Natural killer cell (primary cell): Measurements from ENCODE around the gene R3HDML. TPM values are rescaled to one million over a fixed set of nuclear protein-coding genes. Genes with fewer than 3 reads are reported as not detected.

Experiments
- ATAC-seq, 3 donors: fragments of 150-1000 bp in 2 of 3; fragments of 200-7000 bp in 1 of 3; cut with Tn5 transposase; 1 replicate in 1 of 3; 2 replicates in 2 of 3; pipeline ENCODE4 v1.10.0; 2021; ENCODE audit warnings: mild to moderate bottlenecking in 2 of 3, moderate library complexity in 2 of 3
- DNase-seq, 2 donors: peaks; one replicate each; pipeline versions ENCODE4 v3.0.0 to v3.0.0-alpha.2; 2013 to 2021; ENCODE audit warnings: mixed read lengths in 1 of 2
- H3K27ac ChIP-seq: one replicate; pipeline ENCODE4 v1.5.1; 2013; ENCODE audit warnings: mild to moderate bottlenecking, low read length
- H3K27me3 ChIP-seq: one replicate; pipeline ENCODE4 v1.6.1; 2013; ENCODE audit warnings: low read length; ENCODE audit not compliant: control insufficient read depth, insufficient read depth
- H3K36me3 ChIP-seq: one replicate; pipeline ENCODE4 v1.6.1; 2013; ENCODE audit warnings: low read length; ENCODE audit not compliant: control insufficient read depth, insufficient read depth
- H3K4me1 ChIP-seq: one replicate; pipeline ENCODE4 v1.6.1; 2013; ENCODE audit warnings: low read length; ENCODE audit not compliant: control insufficient read depth, insufficient read depth
- H3K4me3 ChIP-seq: one replicate; pipeline ENCODE4 v1.5.1; 2013; ENCODE audit warnings: low read length
- H3K9me3 ChIP-seq: one replicate; pipeline ENCODE4 v1.6.1; 2013; ENCODE audit warnings: low read length; ENCODE audit not compliant: control insufficient read depth, insufficient read depth
- H3K27ac Mint-ChIP-seq, 2 donors: one replicate each; pipeline ENCODE4 v1.8.0; 2022; ENCODE audit warnings: mild to moderate bottlenecking in 2 of 2, mixed read lengths in 2 of 2, moderate library complexity in 1 of 2
- H3K27me3 Mint-ChIP-seq, 2 donors: one replicate each; pipeline ENCODE4 v1.8.0; 2022; ENCODE audit warnings: low read depth in 2 of 2, mixed read lengths in 2 of 2
- H3K36me3 Mint-ChIP-seq: one replicate; pipeline ENCODE4 v1.8.0; 2022; ENCODE audit warnings: mixed read lengths
- H3K4me1 Mint-ChIP-seq, 2 donors: one replicate each; pipeline ENCODE4 v1.8.0; 2022; ENCODE audit warnings: mixed read lengths in 2 of 2
- H3K4me3 Mint-ChIP-seq: one replicate; pipeline ENCODE4 v1.8.0; 2022; ENCODE audit warnings: mild to moderate bottlenecking, moderate library complexity, mixed read lengths
- H3K9me3 Mint-ChIP-seq, 2 donors: one replicate each; pipeline ENCODE4 v1.8.0; 2022; ENCODE audit warnings: mixed read lengths in 2 of 2
- CTCF ChIP-seq: fragments of 200-600 bp; IDR thresholded peaks from one replicate; pipeline ENCODE4 v1.8.0; 2022; ENCODE audit warnings: antibody characterized with exemption
- WGBS: methylation state at CpG from one replicate; pipeline ENCODE4 v1.1.7; 2013; ENCODE audit warnings: missing lambda C conversion rate; ENCODE audit not compliant: insufficient coverage; 5-methylcytosine and 5-hydroxymethylcytosine counted together
- intact Hi-C: fragments of 100-400 bp; cut with micrococcal nuclease; formaldehyde crosslinking; loops from one replicate; pipeline ENCODE4 v1.14.2; 2022
- total RNA-seq, 4 donors: library from RNA; stranded (reverse); fragments of 120-200 nt in 1 of 4; gene quantifications; one replicate each; pipeline versions ENCODE4 v1.2.3 to v1.2.4, GENCODE V29; 2013 to 2022

The R3HDML gene
- total RNA-seq, 3 donors from 2014 or later (not counting 1 experiment from before 2014, with no cell fraction given): not detected

- DNase-seq (no peak), ATAC-seq (no peak)
- no peak overlapping the region for H3K27ac ChIP-seq
- no peak overlapping the region for H3K4me3 Mint-ChIP-seq
- H3K27ac Mint-ChIP-seq: no peak overlapping the region
- intact Hi-C loops: no loop called here
- H3K27me3 ChIP-seq: no peaks in the 10 kb centered on the region
- no peak overlapping the region for H3K4me3 ChIP-seq
- no peaks in the 10 kb centered on the region for H3K4me1 Mint-ChIP-seq
- no peak for TF ChIP-seq CTCF
- H3K36me3 Mint-ChIP-seq: no peaks in the 10 kb centered on the region
- no peaks in the 10 kb centered on the region for H3K9me3 Mint-ChIP-seq
- H3K36me3 ChIP-seq: no peaks in the 10 kb centered on the region
- no peaks in the 10 kb centered on the region for H3K4me1 ChIP-seq
- H3K27me3 Mint-ChIP-seq: peaks cover 0 to 5% of the 10 kb centered on the region in 2 donors
- no peaks in the 10 kb centered on the region for H3K9me3 ChIP-seq
- 68% methylated on average over 8 of the region's 8 CpGs for WGBS
Measured at GRCh38 chr20:44396369-44397130, 59.7 kb downstream of the R3HDML start.

DNA sequence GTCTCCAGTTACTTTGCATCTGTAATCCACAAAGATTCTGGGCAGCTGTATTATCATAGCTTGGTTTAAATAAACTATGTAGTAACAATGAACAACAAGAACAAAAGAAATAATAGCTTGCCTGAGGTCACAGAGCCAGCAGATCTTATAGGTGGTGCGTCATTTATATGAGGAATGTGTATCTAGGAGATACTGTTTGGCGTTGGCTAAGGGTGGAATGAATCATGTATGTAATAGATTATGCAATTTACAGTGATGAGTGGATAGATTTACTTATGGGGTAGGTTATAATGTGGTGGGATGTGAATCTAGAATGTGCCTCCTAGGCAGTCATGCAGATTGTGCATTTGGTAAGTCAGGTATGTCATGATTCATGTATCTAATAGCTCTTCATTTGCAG lies 61.5 kb downstream of the R3HDML start:
- Mint-ChIP-seq H3K4me3 (no peak overlapping the region), H3K27me3 (peaks cover 0 to 11% of the 10 kb centered on the region in 2 donors)
- no peak for TF ChIP-seq CTCF

GRCh38 chr20:44399446-44399845 lies 62.6 kb downstream of the R3HDML start:
- no peaks in the 10 kb centered on the region for H3K9me3 Mint-ChIP-seq
- H3K27ac ChIP-seq: no peak overlapping the region
- no peak overlapping the region for H3K4me3 Mint-ChIP-seq
- no peak overlapping the region for H3K27ac Mint-ChIP-seq
- H3K36me3 Mint-ChIP-seq: no peaks in the 10 kb centered on the region
- no peaks in the 10 kb centered on the region for H3K27me3 ChIP-seq
- ATAC-seq: no peak
- no peaks in the 10 kb centered on the region for H3K4me1 ChIP-seq
- TF ChIP-seq CTCF: no peak
- H3K36me3 ChIP-seq: no peaks in the 10 kb centered on the region
- H3K9me3 ChIP-seq: no peaks in the 10 kb centered on the region
- H3K27me3 Mint-ChIP-seq: peaks cover 0 to 11% of the 10 kb centered on the region in 2 donors
- no peak overlapping the region for H3K4me3 ChIP-seq
- no peak for DNase-seq
- intact Hi-C loops: no loop called here
- H3K4me1 Mint-ChIP-seq: no peaks in the 10 kb centered on the region
- WGBS: 72% methylated on average over 3 of the region's 3 CpGs

More for the DNA sequence above, 61.5 kb downstream of the R3HDML start:
- H3K27ac Mint-ChIP-seq: no peak overlapping the region
- 90% methylated on average over 2 of the region's 2 CpGs for WGBS
- H3K4me1 Mint-ChIP-seq: no peaks in the 10 kb centered on the region
- no peaks in the 10 kb centered on the region for H3K36me3 Mint-ChIP-seq
- Histone ChIP-seq H3K4me1 (no peaks in the 10 kb centered on the region), H3K36me3 (no peaks in the 10 kb centered on the region), H3K27ac (no peak overlapping the region), H3K4me3 (no peak overlapping the region), H3K27me3 (no peaks in the 10 kb centered on the region), H3K9me3 (no peaks in the 10 kb centered on the region)
- intact Hi-C loops: no loop called here
- DNase-seq (no peak), ATAC-seq (no peak)
- H3K9me3 Mint-ChIP-seq: no peaks in the 10 kb centered on the region

DNA sequence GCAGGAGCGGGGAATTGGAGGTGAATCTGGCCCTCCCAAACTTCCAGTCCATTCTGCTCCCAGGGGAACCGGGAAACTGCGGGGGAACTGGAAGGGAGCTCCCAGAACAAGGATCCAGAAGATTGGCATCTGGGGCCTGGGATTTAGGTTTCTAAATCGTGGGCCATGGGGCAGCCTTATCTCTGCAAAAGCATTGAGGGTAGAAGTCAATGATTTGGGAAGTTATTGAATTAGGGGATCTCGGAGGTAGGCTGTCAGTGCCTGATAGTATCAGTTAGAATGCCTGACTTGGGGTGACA lies 63.8 kb downstream of the R3HDML start:
- WGBS: 86% methylated on average over 5 of the region's 5 CpGs
- Histone ChIP-seq H3K4me1 (no peaks in the 10 kb centered on the region), H3K27ac (no peak overlapping the region), H3K9me3 (no peaks in the 10 kb centered on the region), H3K4me3 (no peak overlapping the region), H3K27me3 (no peaks in the 10 kb centered on the region), H3K36me3 (no peaks in the 10 kb centered on the region)
- Mint-ChIP-seq H3K36me3 (no peaks in the 10 kb centered on the region), H3K4me1 (no peaks in the 10 kb centered on the region), H3K9me3 (no peaks in the 10 kb centered on the region), H3K27ac (no peak overlapping the region), H3K4me3 (no peak overlapping the region), H3K27me3 (peaks cover 0 to 11% of the 10 kb centered on the region in 2 donors)
- ATAC-seq (no peak), DNase-seq (no peak)
- no peak for TF ChIP-seq CTCF
- intact Hi-C loops: no loop called here
